GM10847 (cell line): ENCODE data around the gene EFCC1.

Source experiments
- POLR2A ChIP-seq: IDR thresholded peaks from 2 replicates; pipeline ENCODE4 v1.6.1; 2011; ENCODE audit not compliant: insufficient read length; ENCODE audit errors: extremely low read depth

Gene EFCC1

GRCh38 chr3:129046037-129046731, 45.1 kb downstream of the EFCC1 start:
- TF ChIP-seq POLR2A, result no peak

GRCh38 chr3:129046732-129047552, 45.8 kb downstream of the EFCC1 start:
- TF ChIP-seq POLR2A, result no peak

DNA sequence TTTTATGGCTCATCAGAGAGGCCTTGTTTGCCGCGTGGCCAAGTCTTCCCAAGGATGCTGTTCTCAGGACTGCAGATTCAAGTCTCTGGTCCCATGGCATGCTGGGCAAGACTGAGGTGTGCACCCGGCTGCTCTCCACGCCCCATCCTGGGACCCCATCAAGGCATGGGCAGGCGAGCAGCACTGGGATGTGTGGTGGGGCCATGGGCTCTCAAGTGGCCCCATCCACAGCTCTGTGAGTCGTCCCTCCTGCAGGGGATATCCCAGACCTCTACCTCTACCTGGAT, 46.4 kb downstream of the EFCC1 start:
- TF ChIP-seq POLR2A, result no peak

DNA sequence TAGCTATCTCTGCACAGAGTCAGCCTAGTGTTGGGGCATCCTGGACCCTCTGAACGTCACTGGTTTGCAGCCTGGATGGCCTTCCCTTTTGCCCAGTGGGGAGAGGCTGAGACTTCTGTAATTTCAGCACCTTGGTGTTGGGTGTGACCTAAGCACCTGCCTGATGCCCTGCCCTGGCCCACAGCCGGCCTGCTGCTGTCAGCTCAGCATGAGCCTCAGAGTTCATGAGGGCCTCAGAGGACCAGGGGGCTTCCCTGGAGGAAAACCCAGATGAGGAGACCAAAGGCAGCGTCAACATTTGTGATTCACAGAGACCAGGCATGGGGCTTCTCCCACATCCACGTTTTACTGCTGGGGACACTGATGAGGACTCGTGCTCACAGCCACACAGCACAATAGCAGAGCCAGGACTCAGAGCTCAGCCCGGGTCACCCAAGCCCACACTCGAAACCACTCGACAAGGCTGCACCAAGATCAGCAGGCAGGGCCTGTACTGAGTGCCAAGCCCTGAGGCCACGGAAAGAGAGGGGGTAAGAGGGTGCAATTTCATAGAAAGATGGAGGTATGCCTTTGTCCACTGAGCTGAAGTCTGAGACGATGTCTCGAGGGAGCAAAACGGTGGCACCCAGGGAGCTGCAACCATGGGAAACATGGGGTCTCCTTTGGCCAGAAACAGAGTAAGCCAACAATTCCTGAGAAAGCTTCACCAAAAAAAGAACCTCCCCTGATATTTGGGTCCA, 49.6 kb downstream of the EFCC1 start:
- no peak for TF ChIP-seq POLR2A

- TF ChIP-seq POLR2A, result no peak
Observed at GRCh38 chr3:129051871-129052340, 50.8 kb downstream of the EFCC1 start.

DNA sequence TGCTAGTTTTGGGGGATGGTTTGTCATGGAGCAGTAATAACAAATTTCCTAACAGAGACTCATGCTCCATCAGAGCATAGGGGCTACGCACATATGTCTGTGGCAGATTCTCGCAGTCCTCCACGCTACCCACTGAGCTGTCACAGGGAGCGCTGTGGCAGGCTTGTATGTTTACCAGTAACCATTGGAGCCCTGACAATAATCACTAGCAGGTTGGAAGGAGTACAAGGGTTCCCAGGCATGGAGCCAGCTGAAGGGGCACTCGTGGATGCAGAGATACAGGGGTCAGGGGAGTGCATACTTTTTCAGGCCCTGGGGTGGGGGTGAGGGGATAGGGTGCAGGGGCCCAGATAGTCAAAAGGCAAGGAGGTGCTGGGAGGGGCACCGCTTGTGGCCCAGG, 51.6 kb downstream of the EFCC1 start:
- TF ChIP-seq POLR2A, result no peak

DNA sequence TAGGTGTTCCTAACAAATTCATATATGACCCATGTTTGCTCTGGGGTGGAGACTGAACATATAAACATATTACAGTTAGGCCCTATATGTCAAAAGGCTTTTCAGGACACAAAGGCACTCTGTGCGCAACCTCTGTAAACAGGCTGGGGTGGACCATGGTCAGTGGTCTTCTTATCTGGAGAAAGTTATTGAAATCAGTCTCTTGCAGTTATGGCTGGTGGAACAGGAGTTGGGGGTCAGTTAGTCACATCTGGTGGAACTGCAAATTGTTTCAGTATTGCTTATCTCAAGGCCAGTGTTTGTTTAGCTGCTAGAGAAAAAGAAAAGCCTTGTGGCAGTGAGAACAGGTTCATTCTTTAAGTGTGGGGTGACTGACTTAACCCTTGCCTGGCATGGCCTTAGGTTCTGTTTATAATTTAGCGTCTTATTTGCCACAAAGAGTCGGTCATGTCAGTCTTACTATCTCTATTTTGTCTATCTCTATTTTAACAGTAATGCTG, 53.6 kb downstream of the EFCC1 start:
- TF ChIP-seq POLR2A, result no peak

GRCh38 chr3:129056451-129057173, 55.5 kb downstream of the EFCC1 start:
- no peak for TF ChIP-seq POLR2A

GRCh38 chr3:129057249-129057648, 56.1 kb downstream of the EFCC1 start:
- no peak for TF ChIP-seq POLR2A

DNA sequence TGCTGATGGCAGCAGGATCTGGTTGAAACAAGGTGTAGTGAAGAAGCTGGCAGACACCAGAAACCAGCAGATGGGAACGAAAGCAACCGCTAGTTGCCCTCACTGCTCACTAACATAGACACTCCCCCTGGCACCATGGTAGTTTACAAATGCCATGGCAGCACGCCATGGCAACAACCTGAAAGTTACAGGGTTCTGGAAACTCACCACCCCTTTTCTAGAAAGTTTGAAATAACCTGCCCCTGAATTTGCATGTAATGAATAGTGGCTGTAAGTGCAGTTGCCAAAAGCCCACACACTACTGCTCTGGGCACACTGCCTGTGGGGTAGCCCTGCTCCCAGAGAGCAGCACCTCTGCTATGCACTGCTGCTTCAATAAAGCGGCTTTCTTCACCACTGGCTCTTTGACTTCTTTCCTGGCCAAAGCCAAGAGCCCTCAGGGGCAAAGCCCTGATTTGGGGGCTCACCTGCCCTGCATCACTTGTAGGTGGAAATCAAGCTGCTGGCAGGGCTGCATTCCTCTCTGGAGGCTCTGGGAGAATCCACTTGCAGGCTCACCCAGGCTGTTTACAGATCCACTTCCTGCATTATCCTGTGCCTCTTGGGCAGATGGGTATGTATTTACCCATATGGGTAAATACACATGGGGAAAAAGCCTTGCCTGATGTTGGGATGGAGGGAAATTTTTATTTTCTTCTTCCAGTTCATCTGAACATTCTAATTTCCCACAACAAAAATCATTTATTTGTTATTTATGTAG, 57.5 kb downstream of the EFCC1 start:
- TF ChIP-seq POLR2A, result no peak

DNA sequence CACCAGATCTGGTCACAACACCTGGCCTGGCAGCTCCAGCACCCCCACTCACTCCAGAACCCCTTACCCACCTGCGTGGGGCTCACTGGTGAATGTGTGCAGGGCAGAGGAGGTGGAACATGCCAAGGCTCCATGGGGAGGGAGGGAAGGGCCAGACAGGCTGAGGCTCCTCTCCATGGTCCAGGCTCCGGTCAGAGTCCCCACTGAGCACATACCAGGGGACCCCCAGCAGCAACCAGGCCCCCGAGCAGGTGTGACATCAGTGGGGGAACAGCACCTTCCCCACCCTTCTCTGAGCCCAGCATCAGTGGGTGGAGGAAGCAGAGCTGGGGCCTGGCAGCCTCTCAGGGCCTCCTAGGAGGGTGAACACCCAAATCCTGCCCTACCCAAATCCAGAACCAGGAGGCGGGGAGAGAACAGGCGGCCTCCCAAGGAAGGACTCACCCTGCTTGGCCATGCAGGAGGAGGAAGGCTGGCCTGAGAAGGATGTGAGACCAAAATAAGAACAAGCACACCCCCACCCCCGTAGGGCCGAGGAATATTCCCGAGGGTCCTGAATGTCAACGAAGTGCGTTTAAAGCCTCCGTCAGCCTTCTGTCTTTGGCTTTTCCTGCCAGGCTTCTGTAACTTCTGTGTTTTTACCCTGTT, 58.3 kb downstream of the EFCC1 start:
- no peak for TF ChIP-seq POLR2A

DNA sequence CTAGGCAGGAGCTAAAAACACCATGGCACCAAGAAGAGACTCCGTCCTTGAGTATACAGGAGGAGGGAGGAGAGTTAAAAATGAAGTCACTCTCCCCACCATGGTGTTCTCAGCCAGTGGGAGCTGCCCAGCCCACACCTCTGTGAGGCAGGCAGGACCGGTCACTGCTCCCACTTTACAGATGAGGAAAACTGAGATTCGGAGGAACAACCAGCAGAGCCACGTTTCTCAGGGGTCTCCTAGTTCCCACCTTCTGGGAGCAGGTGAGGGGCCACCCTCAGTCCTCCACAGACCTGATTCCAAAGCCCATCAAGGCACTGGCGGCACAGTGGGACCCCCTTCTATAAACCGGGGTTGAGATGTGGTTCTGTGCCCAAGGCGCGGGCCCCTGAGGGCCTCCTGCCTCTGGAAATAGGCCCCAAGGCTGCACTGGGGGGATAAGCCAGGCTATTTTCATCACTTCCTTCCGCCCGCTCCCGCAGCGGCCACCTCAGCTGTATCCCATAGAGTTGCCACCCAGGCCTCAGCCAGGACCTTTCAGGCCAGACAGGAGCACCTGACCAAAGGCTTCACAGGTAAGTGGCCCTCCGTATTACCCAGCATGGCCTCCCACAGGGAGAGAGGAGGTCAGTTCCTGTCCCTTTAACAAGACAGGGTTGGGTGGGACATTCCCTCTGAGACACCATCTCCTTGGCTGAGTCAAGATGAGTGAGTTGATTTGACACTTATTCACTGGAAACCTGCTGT, 59.3 kb downstream of the EFCC1 start, which contains the start of gene GP9:
GP9 (plus strand) TSS at position 504 of the 747 bp plus-strand sequence. CDS start 961 bp downstream, outside the sequence.
- TF ChIP-seq POLR2A, result no peak
